Neural cell (in vitro differentiated cells): ENCODE measurements around the gene SSBP2. TPM values are rescaled to one million over a fixed set of nuclear protein-coding genes. Genes with fewer than 3 reads are reported as not detected.
"Not testable (repeated sequence)": the region's sequence is repeated elsewhere in the genome, so short reads cannot be mapped to it uniquely, and the experiment has no call there.

Experiments used
- H2AFZ ChIP-seq: fragments of 200-600, 300-800 bp; sonication (generic), shearing (Covaris generic); 2 replicates; pipeline ENCODE4 v1.6.0; 2014; ENCODE audit warnings: low read depth, mild to moderate bottlenecking, antibody characterized with exemption, low read length, moderate library complexity
- H3F3A ChIP-seq: fragments of 200-600 bp; shearing (Covaris generic); 2 replicates; pipeline ENCODE4 v1.6.1; 2016; ENCODE audit warnings: mild to moderate bottlenecking, moderate library complexity, mixed read lengths, antibody characterized with exemption, low read length; ENCODE audit not compliant: insufficient read depth, poor library complexity, severe bottlenecking
- H3K27ac ChIP-seq: fragments of 200-600, 300-800 bp; sonication (generic), shearing (Covaris generic); 2 replicates; pipeline ENCODE4 v1.5.1; 2014; ENCODE audit warnings: mild to moderate bottlenecking, low read length, moderate library complexity
- H3K27me3 ChIP-seq: fragments of 300-800, 200-600 bp; sonication (generic), shearing (Covaris generic); 2 replicates; pipeline ENCODE4 v1.6.0; 2014; ENCODE audit warnings: mild to moderate bottlenecking, low read depth, low read length, moderate library complexity; ENCODE audit not compliant: insufficient read depth
- H3K36me3 ChIP-seq: fragments of 300-800, 200-600 bp; sonication (generic), shearing (Covaris generic); 2 replicates; pipeline ENCODE4 v1.5.1; 2014; ENCODE audit warnings: mild to moderate bottlenecking, antibody characterized with exemption, low read length, moderate library complexity; ENCODE audit not compliant: insufficient read depth
- H3K4me2 ChIP-seq: fragments of 300-800, 200-600 bp; sonication (generic), shearing (Covaris generic); 2 replicates; pipeline ENCODE4 v1.6.0; 2014; ENCODE audit warnings: mild to moderate bottlenecking, low read length
- H3K4me3 ChIP-seq: fragments of 300-800, 200-600 bp; sonication (generic), shearing (Covaris generic); 2 replicates; pipeline ENCODE4 v1.5.1; 2014; ENCODE audit warnings: mild to moderate bottlenecking, low read length, moderate library complexity
- H3K79me2 ChIP-seq: fragments of 200-600 bp; shearing (Covaris generic); replicated peaks from 2 replicates; pipeline ENCODE4 v1.6.0; 2014; ENCODE audit warnings: mild to moderate bottlenecking, low read length, moderate library complexity; ENCODE audit not compliant: insufficient read depth
- H3K9ac ChIP-seq: fragments of 300-800, 200-600 bp; sonication (generic), shearing (Covaris generic); 2 replicates; pipeline ENCODE4 v1.6.1; 2016; ENCODE audit warnings: mild to moderate bottlenecking, low read length, mixed read lengths
- H3K9me2 ChIP-seq: fragments of 200-600 bp; shearing (Covaris generic); 2 replicates; pipeline ENCODE4 v1.6.1; 2016; ENCODE audit warnings: mild to moderate bottlenecking, low read length, mixed read lengths; ENCODE audit not compliant: insufficient read depth
- H3K9me3 ChIP-seq: fragments of 200-600, 300-800 bp; sonication (generic), shearing (Covaris generic); 2 replicates; pipeline ENCODE4 v1.6.1; 2016; ENCODE audit warnings: mild to moderate bottlenecking, mixed run types, low read length, moderate library complexity, mixed read lengths
- H4K20me1 ChIP-seq: fragments of 200-600 bp; shearing (Covaris generic); 2 replicates; pipeline ENCODE4 v1.6.1; 2016; ENCODE audit warnings: mild to moderate bottlenecking, mixed run types; ENCODE audit not compliant: insufficient read depth
- EZH2 ChIP-seq: fragments of 200-600, 300-800 bp; shearing (Covaris generic), sonication (generic); IDR thresholded peaks from 2 replicates; pipeline ENCODE4 v1.6.1; 2014; ENCODE audit warnings: antibody characterized with exemption, low read length, borderline replicate concordance, mild to moderate bottlenecking; ENCODE audit not compliant: insufficient read depth, poor library complexity, severe bottlenecking
- MXI1 ChIP-seq: fragments of 450-650 bp; conservative IDR thresholded peaks from 2 replicates; pipeline ENCODE4 v1.6.1; 2014; ENCODE audit warnings: antibody characterized with exemption, mild to moderate bottlenecking; ENCODE audit not compliant: poor library complexity, severe bottlenecking
- POLR2AphosphoS5 ChIP-seq: IDR thresholded peaks from 2 replicates; pipeline ENCODE4 v1.6.1; 2012
- RAD21 ChIP-seq: fragments of 450-650 bp; conservative IDR thresholded peaks from 2 replicates; pipeline ENCODE4 v1.6.1; 2014; ENCODE audit warnings: antibody characterized with exemption, mild to moderate bottlenecking, moderate library complexity
- REST ChIP-seq: IDR thresholded peaks from 2 replicates; pipeline ENCODE4 v1.6.1; 2012; ENCODE audit warnings: borderline replicate concordance
- SMC3 ChIP-seq: fragments of 450-650 bp; conservative IDR thresholded peaks from 2 replicates; pipeline ENCODE4 v1.6.1; 2014; ENCODE audit warnings: antibody characterized with exemption, mild to moderate bottlenecking, moderate library complexity; ENCODE audit not compliant: poor library complexity
- TAF1 ChIP-seq: IDR thresholded peaks from 2 replicates; pipeline ENCODE4 v1.6.1; 2012; ENCODE audit warnings: low read depth
- polyA plus RNA-seq: library from polyadenylated mRNA; depleted of rRNA; stranded (reverse); fragments of >200 nt; gene quantifications from 2 replicates; pipeline ENCODE4 v1.2.3, GENCODE V29; 2014

SSBP2 gene
- polyA plus RNA-seq, 1 donor from 2014 or later, result 128 TPM

GRCh38 chr5:81630684-81631083, 120.2 kb downstream of the SSBP2 start:
- no peak overlapping the region for H2AFZ ChIP-seq
- H3K36me3 ChIP-seq, result peaks cover 11% of the 10 kb centered on the region
- no peaks in the 10 kb centered on the region for H4K20me1 ChIP-seq
- H3K79me2 ChIP-seq, result no peaks in the 10 kb centered on the region
- H3K4me3 ChIP-seq, result no peak overlapping the region
- H3K9me2 ChIP-seq, result no peaks in the 10 kb centered on the region
- TF ChIP-seq RAD21, result no peak
- TF ChIP-seq TAF1, result no peak
- no peak for TF ChIP-seq SMC3
- no peak for TF ChIP-seq EZH2
- TF ChIP-seq MXI1, result no peak
- H3K27me3 ChIP-seq, result no peaks in the 10 kb centered on the region
- H3K9me3 ChIP-seq, result no peaks in the 10 kb centered on the region
- no peak overlapping the region for H3K27ac ChIP-seq
- H3K9ac ChIP-seq, result no peak overlapping the region
- no peaks in the 10 kb centered on the region for H3F3A ChIP-seq
- no peak overlapping the region for H3K4me2 ChIP-seq

- H3K4me3 ChIP-seq, result no peak overlapping the region
- H2AFZ ChIP-seq, result no peak overlapping the region
- TF ChIP-seq POLR2AphosphoS5 (no peak), REST (no peak), EZH2 (no peak), RAD21 (no peak), MXI1 (no peak), TAF1 (no peak), SMC3 (no peak)
- H4K20me1 ChIP-seq, result no peaks in the 10 kb centered on the region
- H3K9ac ChIP-seq, result no peak overlapping the region
- H3F3A ChIP-seq, result no peaks in the 10 kb centered on the region
- H3K9me2 ChIP-seq, result no peaks in the 10 kb centered on the region
- H3K9me3 ChIP-seq, result no peaks in the 10 kb centered on the region
- H3K27me3 ChIP-seq, result no peaks in the 10 kb centered on the region
- H3K79me2 ChIP-seq, result no peaks in the 10 kb centered on the region
- H3K4me2 ChIP-seq, result no peak overlapping the region
- H3K36me3 ChIP-seq, result peaks cover 11% of the 10 kb centered on the region
- no peak overlapping the region for H3K27ac ChIP-seq
These were observed 120.9 kb downstream of the SSBP2 start for GRCh38 chr5:81629986-81630385.

GRCh38 chr5:81628061-81628460, 122.8 kb downstream of the SSBP2 start:
- H3K4me3 ChIP-seq, H3K27ac ChIP-seq, H3K4me2 ChIP-seq, H3K79me2 ChIP-seq, H3K27me3 ChIP-seq, H4K20me1 ChIP-seq, H2AFZ ChIP-seq, H3K9me2 ChIP-seq, H3K9me3 ChIP-seq, H3K9ac ChIP-seq, H3F3A ChIP-seq, H3K36me3 ChIP-seq: not testable (repeated sequence)
